WTC11 (cell line): Measurements from ENCODE around the gene TMPRSS3. TPM values are rescaled to one million over a fixed set of nuclear protein-coding genes. Genes with fewer than 3 reads are reported as not detected.

Experiments
- ATAC-seq: fragments of 200-7000 bp; cut with Tn5 transposase; 2 replicates; pipeline ENCODE4 v1.10.0; 2021; ENCODE audit warnings: mild to moderate bottlenecking, moderate library complexity
- CTCF ChIA-PET: fragments of 300-600 bp; sonication (Branson Sonifier 250); formaldehyde crosslinking; loops from one replicate; lab custom pipeline; 2021; ENCODE audit warnings: antibody characterized with exemption; lab: Charles Lee
- POLR2A ChIA-PET: fragments of 350-600 bp; sonication (Branson Sonifier 250); formaldehyde crosslinking; loops from one replicate; lab custom pipeline; 2021; ENCODE audit warnings: antibody characterized with exemption; lab: Charles Lee
- DNase-seq: peaks from one replicate; pipeline ENCODE4 v3.0.0; 2021; ENCODE audit warnings: low spot score
- H3K27ac Mint-ChIP-seq: 2 replicates; pipeline ENCODE4 v1.8.0; 2021; ENCODE audit warnings: mixed read lengths
- H3K27me3 Mint-ChIP-seq: 2 replicates; pipeline ENCODE4 v1.8.0; 2021; ENCODE audit warnings: low read depth, mild to moderate bottlenecking, moderate library complexity, mixed read lengths
- H3K36me3 Mint-ChIP-seq: 2 replicates; pipeline ENCODE4 v1.8.0; 2021; ENCODE audit warnings: mixed read lengths
- H3K4me1 Mint-ChIP-seq: 2 replicates; pipeline ENCODE4 v1.8.0; 2022; ENCODE audit warnings: mixed read lengths
- H3K4me3 Mint-ChIP-seq: 2 replicates; pipeline ENCODE4 v1.8.0; 2021; ENCODE audit warnings: mild to moderate bottlenecking, moderate library complexity, mixed read lengths
- H3K9me3 Mint-ChIP-seq: 2 replicates; pipeline ENCODE4 v1.8.0; 2021; ENCODE audit warnings: mixed read lengths
- AR ChIP-seq: fragments of 250-450 bp; sonication (Bioruptor Pico); IDR thresholded peaks from 2 replicates; pipeline ENCODE4 v1.9.0; 2021; ENCODE audit warnings: mild to moderate bottlenecking
- ARID4B ChIP-seq: sonication (generic); formaldehyde crosslinking; IDR thresholded peaks from 2 replicates; pipeline ENCODE4 v1.8.0; 2023; ENCODE audit warnings: missing genetic modification reagents, mild to moderate bottlenecking, borderline replicate concordance
- ATF6 ChIP-seq: sonication (generic); formaldehyde crosslinking; IDR thresholded peaks from 2 replicates; pipeline ENCODE4 v1.8.1; 2023; ENCODE audit warnings: mild to moderate bottlenecking, missing genetic modification reagents
- E2F4 ChIP-seq: sonication (generic); formaldehyde crosslinking; IDR thresholded peaks from 2 replicates; pipeline ENCODE4 v1.8.1; 2022; ENCODE audit warnings: low read depth, mild to moderate bottlenecking, moderate library complexity, missing genetic modification reagents, borderline replicate concordance
- E2F5 ChIP-seq: sonication (generic); formaldehyde crosslinking; IDR thresholded peaks from 2 replicates; pipeline ENCODE4 v1.8.1; 2022; ENCODE audit warnings: mild to moderate bottlenecking, moderate library complexity, missing genetic modification reagents
- EMX1 ChIP-seq: fragments of 250-450 bp; sonication (Bioruptor Pico); IDR thresholded peaks from 2 replicates; pipeline ENCODE4 v1.8.0; 2021; ENCODE audit warnings: mild to moderate bottlenecking
- FOXP1 ChIP-seq: sonication (generic); formaldehyde crosslinking; IDR thresholded peaks from 2 replicates; pipeline ENCODE4 v1.8.0; 2022; ENCODE audit warnings: missing genetic modification reagents, mild to moderate bottlenecking, moderate library complexity, borderline replicate concordance
- SOX15 ChIP-seq: fragments of 250-450 bp; sonication (Bioruptor Pico); IDR thresholded peaks from 2 replicates; pipeline ENCODE4 v1.9.0; 2021; ENCODE audit warnings: mild to moderate bottlenecking
- TEAD1 ChIP-seq: sonication (generic); formaldehyde crosslinking; IDR thresholded peaks from 2 replicates; pipeline ENCODE4 v1.8.0; 2022; ENCODE audit warnings: mild to moderate bottlenecking, missing genetic modification reagents
- ZNF121 ChIP-seq: sonication (generic); formaldehyde crosslinking; IDR thresholded peaks from 2 replicates; pipeline ENCODE4 v1.8.0; 2023; ENCODE audit warnings: missing genetic modification reagents
- ZNF423 ChIP-seq: fragments of 250-450 bp; sonication (Bioruptor Pico); IDR thresholded peaks from 2 replicates; pipeline ENCODE4 v2.1.2; 2022; ENCODE audit warnings: mild to moderate bottlenecking, moderate library complexity
- ZNF425 ChIP-seq: fragments of 250-450 bp; sonication (Bioruptor Pico); conservative IDR thresholded peaks from 2 replicates; pipeline ENCODE4 v1.9.0; 2021; ENCODE audit warnings: mild to moderate bottlenecking
- ZNF532 ChIP-seq: fragments of 250-450 bp; sonication (Bioruptor Pico); IDR thresholded peaks from 2 replicates; pipeline ENCODE4 v1.9.0; 2021; ENCODE audit warnings: mild to moderate bottlenecking, borderline replicate concordance
- ZNF671 ChIP-seq: fragments of 250-450 bp; sonication (Bioruptor Pico); IDR thresholded peaks from 2 replicates; pipeline ENCODE4 v1.8.0; 2021; ENCODE audit warnings: mild to moderate bottlenecking
- total RNA-seq: library from RNA; stranded (reverse); gene quantifications from 3 replicates; pipeline ENCODE4 v1.2.3, GENCODE V29; 2021

Gene TMPRSS3
- total RNA-seq, 1 experiment from 2014 or later = 0.39 TPM

GRCh38 chr21:42330380-42331371 is 65.2 kb downstream of the TMPRSS3 start (continued):
- TF ChIP-seq TEAD1 (CRISPR knock-in tag) (no peak), ZNF423 (CRISPR knock-in tag) (no peak), ZNF532 (CRISPR knock-in tag) (no peak), ZNF121 (CRISPR knock-in tag) (no peak), EMX1 (CRISPR knock-in tag) (no peak), FOXP1 (CRISPR knock-in tag) (no peak), ZNF425 (no peak), E2F5 (CRISPR knock-in tag) (no peak), SOX15 (no peak)

GRCh38 chr21:42324896-42325295 is 71.0 kb downstream of the TMPRSS3 start:
- H3K27ac Mint-ChIP-seq = no peak overlapping the region
- peaks cover 9% of the 10 kb centered on the region; the same call in 1 of the 2 replicates for H3K4me1 Mint-ChIP-seq
- no peak for ATAC-seq
- peaks cover 20% of the 10 kb centered on the region for H3K36me3 Mint-ChIP-seq
- H3K27me3 Mint-ChIP-seq = peaks cover 6% of the 10 kb centered on the region
- H3K4me3 Mint-ChIP-seq = no peak overlapping the region
- ChIA-PET POLR2A (no interaction called here), CTCF (interaction anchor here (0.9 to 2.5 kb wide), 3 partner anchors 13 to 15 kb away, joined by 3 to 10 read pairs (median 3); no protein-coding TSS in a partner anchor)
- H3K9me3 Mint-ChIP-seq = peaks cover 19% of the 10 kb centered on the region
- no peak for DNase-seq
- TF ChIP-seq E2F4 (CRISPR knock-in tag) (no peak), ZNF671 (no peak), ATF6 (CRISPR knock-in tag) (no peak), ARID4B (no peak), AR (CRISPR knock-in tag) (no peak)
